ENCODE measurements around the gene MVD.

- TF ChIP-seq CTCF (IDR thresholded peaks at IDR 0.05 in 8 of 11, conservative IDR thresholded peaks at IDR 0.05 in 3 of 11) (no peak), POLR2AphosphoS5 (IDR thresholded peaks at IDR 0.05) (no peak)
Measured at GRCh38 chr16:88653101-88653500, 9.8 kb downstream of the MVD start.

All from spleen (tissue), 7 donors.